K562 (cell line): ENCODE results near the gene RPL27. TPM values are rescaled to one million over a fixed set of nuclear protein-coding genes. Genes with fewer than 3 reads are reported as not detected.

Experiments used
- ATF3 ChIP-seq, 2 experiments: fragments of 450-650 bp in 1 of 2; sonication (generic) in 1 of 2; formaldehyde crosslinking in 1 of 2; IDR thresholded peaks in 1 of 2; conservative IDR thresholded peaks in 1 of 2; 2 replicates each; pipeline versions ENCODE4 v1.6.1 to v1.8.1; 2016 to 2023; ENCODE audit warnings: mild to moderate bottlenecking in 2 of 2, moderate library complexity in 2 of 2, inconsistent platforms in 1 of 2, missing genetic modification reagents in 1 of 2
- ETV6 ChIP-seq, 3 experiments: fragments of 150-350 bp in 1 of 3; sonication (generic) in 1 of 3; formaldehyde crosslinking in 1 of 3; IDR thresholded peaks; 2 replicates each; pipeline versions ENCODE4 v1.6.1 to v1.8.0; 2014 to 2022; ENCODE audit warnings: borderline replicate concordance in 2 of 3, low read depth in 2 of 3, antibody characterized with exemption in 1 of 3, low read length in 1 of 3, mild to moderate bottlenecking in 1 of 3, missing genetic modification reagents in 1 of 3
- GTF2E2 ChIP-seq: fragments of 200-800 bp; sonication (Bioruptor generic); IDR thresholded peaks from 2 replicates; pipeline ENCODE4 v1.6.1; 2016; ENCODE audit warnings: missing genetic modification characterization, missing compliant biosample characterization
- HCFC1 ChIP-seq: IDR thresholded peaks from 2 replicates; pipeline ENCODE4 v1.6.1; 2012; ENCODE audit warnings: low read depth, low read length, improper control_type of control experiment
- KDM4B ChIP-seq, 2 experiments: fragments of 450-650 bp in 1 of 2; sonication (generic) in 1 of 2; IDR thresholded peaks; 2 replicates each; pipeline ENCODE4 v1.6.1; 2016 to 2017; ENCODE audit warnings: borderline replicate concordance in 2 of 2, antibody characterized with exemption in 1 of 2, low read depth in 1 of 2, mild to moderate bottlenecking in 1 of 2
- NCOA6 ChIP-seq: fragments of 450-650 bp; IDR thresholded peaks from 2 replicates; pipeline ENCODE4 v1.6.1; 2017; ENCODE audit warnings: mild to moderate bottlenecking
- TBP ChIP-seq: optimal IDR thresholded peaks from 2 replicates; pipeline ENCODE3; 2011; ENCODE audit warnings: low read depth, low read length, improper control_type of control experiment
- YY1 ChIP-seq, 3 experiments: IDR thresholded peaks; 2 replicates each; pipeline ENCODE4 v1.6.1; 2011; ENCODE audit warnings: low read length in 2 of 3, mild to moderate bottlenecking in 2 of 3, moderate library complexity in 2 of 3, borderline replicate concordance in 1 of 3, control low read depth in 1 of 3, low read depth in 1 of 3; ENCODE audit not compliant: insufficient read depth in 3 of 3, insufficient replicate concordance in 2 of 3, control insufficient read depth in 1 of 3, insufficient read length in 1 of 3; ENCODE audit errors: extremely low read depth in 1 of 3
- ZFPM2 ChIP-seq: fragments of 250-450 bp; sonication (Bioruptor Pico); IDR thresholded peaks from 2 replicates; pipeline ENCODE4 v1.5.1; 2022; ENCODE audit warnings: mild to moderate bottlenecking
- ZNF282 ChIP-seq: sonication (generic); formaldehyde crosslinking; IDR thresholded peaks from 2 replicates; pipeline ENCODE4 v1.8.1; 2023; ENCODE audit warnings: missing genetic modification reagents
- ZNF507 ChIP-seq: conservative IDR thresholded peaks from 2 replicates; pipeline ENCODE4 v1.6.1; 2017; ENCODE audit warnings: missing genetic modification characterization, missing compliant biosample characterization
- ZNF778 ChIP-seq: fragments of 450-650 bp; formaldehyde crosslinking; IDR thresholded peaks from 2 replicates; pipeline ENCODE4 v1.4.0; 2020; ENCODE audit warnings: mild to moderate bottlenecking, moderate library complexity
- polyA plus RNA-seq, 8 experiments: library from polyadenylated mRNA; depleted of rRNA in 4 of 8; stranded (reverse) in 5 of 8; unstranded in 3 of 8; fragments of >200 nt; fragmentation: Nextera tagmentation in 2 of 8; fragmentation: Illumina TruSeq in 1 of 8; extraction: Ambion mirVana in 2 of 8; extraction: Trizol in 1 of 8; gene quantifications; 2 replicates each; pipeline versions ENCODE4 v1.2.1 to v1.2.3, GENCODE V29; 2011 to 2014; ENCODE audit warnings: inconsistent platforms in 1 of 8, missing spikeins in 1 of 8
- total RNA-seq, 7 experiments: library from RNA; depleted of rRNA in 6 of 7; stranded (reverse); fragments of >200 nt in 6 of 7; fragmentation: Illumina TruSeq in 2 of 7; extraction: Trizol in 2 of 7; gene quantifications; 2 replicates each; pipeline versions ENCODE4 v1.2.1 to v1.2.3, GENCODE V29; 2011 to 2021; ENCODE audit warnings: low replicate concordance in 1 of 7
- TF ChIP-seq, protein P1 (sequence below): fragments of 450-650 bp; IDR thresholded peaks from 2 replicates; pipeline ENCODE4 v1.6.1; 2018; ENCODE audit warnings: mild to moderate bottlenecking, low read depth; ENCODE audit not compliant: partially characterized antibody
- TF ChIP-seq, protein P2 (sequence below), 2 experiments: fragments of 150-350 bp in 1 of 2; IDR thresholded peaks; 2 replicates each; pipeline ENCODE4 v1.6.1; 2012 to 2016; ENCODE audit warnings: low read depth in 2 of 2, low read length in 2 of 2, mild to moderate bottlenecking in 1 of 2, moderate library complexity in 1 of 2
- TF ChIP-seq, protein P3 (sequence below): fragments of 250-450 bp; sonication (Bioruptor Pico); IDR thresholded peaks from 2 replicates; pipeline ENCODE4 v1.5.0; 2020; ENCODE audit warnings: mild to moderate bottlenecking
- TF ChIP-seq, protein P4 (sequence below): fragments of 450-650 bp; formaldehyde crosslinking; IDR thresholded peaks from 2 replicates; pipeline ENCODE4 v1.4.0; 2020; ENCODE audit warnings: mild to moderate bottlenecking, moderate library complexity

Gene RPL27
- total and polyA plus RNA-seq, 9 of the 15 experiments (the other 6 are each of a cell fraction or from before 2014, with no cell fraction given): 1,539 to 6,155 (median 3,710) TPM

GRCh38 chr17:43011728-43012472 is 13.7 kb downstream of the RPL27 start (continued):
- TF ChIP-seq ZNF778 (CRISPR knock-in tag) (no peak), HCFC1 (no peak), ZNF507 (tag) (no peak), ZNF282 (CRISPR knock-in tag) (no peak), GTF2E2 (tag) (no peak), ZFPM2 (no peak), KDM4B (IDR thresholded peaks at IDR 0.05; ENCODE audit: borderline replicate concordance in 2 of 2, low read depth in 1 of 2) (no peak), ETV6 (IDR thresholded peaks at IDR 0.05; ENCODE audit: borderline replicate concordance in 1 of 2, low read depth in 2 of 2, low read length in 1 of 2) (no peak), ETV6 (CRISPR knock-in tag; IDR thresholded peaks at IDR 0.05; ENCODE audit: borderline replicate concordance) (no peak), YY1 (IDR thresholded peaks at IDR 0.05; ENCODE audit: borderline replicate concordance in 1 of 3, control insufficient read depth in 1 of 3, extremely low read depth in 1 of 3, insufficient read depth in 3 of 3, insufficient read length in 1 of 3, insufficient replicate concordance in 2 of 3, low read depth in 1 of 3, low read length in 2 of 3) (no peak), NCOA6 (no peak), TBP (no peak), ATF3 (IDR thresholded peaks at IDR 0.05) (no peak), ATF3 (CRISPR knock-in tag; conservative IDR thresholded peaks at IDR 0.05) (no peak)
- TF ChIP-seq, protein P1, sequence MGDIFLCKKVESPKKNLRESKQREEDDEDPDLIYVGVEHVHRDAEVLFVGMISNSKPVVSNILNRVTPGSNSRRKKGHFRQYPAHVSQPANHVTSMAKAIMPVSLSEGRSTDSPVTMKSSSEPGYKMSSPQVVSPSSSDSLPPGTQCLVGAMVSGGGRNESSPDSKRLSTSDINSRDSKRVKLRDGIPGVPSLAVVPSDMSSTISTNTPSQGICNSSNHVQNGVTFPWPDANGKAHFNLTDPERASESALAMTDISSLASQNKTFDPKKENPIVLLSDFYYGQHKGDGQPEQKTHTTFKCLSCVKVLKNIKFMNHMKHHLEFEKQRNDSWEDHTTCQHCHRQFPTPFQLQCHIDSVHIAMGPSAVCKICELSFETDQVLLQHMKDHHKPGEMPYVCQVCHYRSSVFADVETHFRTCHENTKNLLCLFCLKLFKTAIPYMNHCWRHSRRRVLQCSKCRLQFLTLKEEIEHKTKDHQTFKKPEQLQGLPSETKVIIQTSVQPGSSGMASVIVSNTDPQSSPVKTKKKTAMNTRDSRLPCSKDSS: no peak
- TF ChIP-seq, protein P2, sequence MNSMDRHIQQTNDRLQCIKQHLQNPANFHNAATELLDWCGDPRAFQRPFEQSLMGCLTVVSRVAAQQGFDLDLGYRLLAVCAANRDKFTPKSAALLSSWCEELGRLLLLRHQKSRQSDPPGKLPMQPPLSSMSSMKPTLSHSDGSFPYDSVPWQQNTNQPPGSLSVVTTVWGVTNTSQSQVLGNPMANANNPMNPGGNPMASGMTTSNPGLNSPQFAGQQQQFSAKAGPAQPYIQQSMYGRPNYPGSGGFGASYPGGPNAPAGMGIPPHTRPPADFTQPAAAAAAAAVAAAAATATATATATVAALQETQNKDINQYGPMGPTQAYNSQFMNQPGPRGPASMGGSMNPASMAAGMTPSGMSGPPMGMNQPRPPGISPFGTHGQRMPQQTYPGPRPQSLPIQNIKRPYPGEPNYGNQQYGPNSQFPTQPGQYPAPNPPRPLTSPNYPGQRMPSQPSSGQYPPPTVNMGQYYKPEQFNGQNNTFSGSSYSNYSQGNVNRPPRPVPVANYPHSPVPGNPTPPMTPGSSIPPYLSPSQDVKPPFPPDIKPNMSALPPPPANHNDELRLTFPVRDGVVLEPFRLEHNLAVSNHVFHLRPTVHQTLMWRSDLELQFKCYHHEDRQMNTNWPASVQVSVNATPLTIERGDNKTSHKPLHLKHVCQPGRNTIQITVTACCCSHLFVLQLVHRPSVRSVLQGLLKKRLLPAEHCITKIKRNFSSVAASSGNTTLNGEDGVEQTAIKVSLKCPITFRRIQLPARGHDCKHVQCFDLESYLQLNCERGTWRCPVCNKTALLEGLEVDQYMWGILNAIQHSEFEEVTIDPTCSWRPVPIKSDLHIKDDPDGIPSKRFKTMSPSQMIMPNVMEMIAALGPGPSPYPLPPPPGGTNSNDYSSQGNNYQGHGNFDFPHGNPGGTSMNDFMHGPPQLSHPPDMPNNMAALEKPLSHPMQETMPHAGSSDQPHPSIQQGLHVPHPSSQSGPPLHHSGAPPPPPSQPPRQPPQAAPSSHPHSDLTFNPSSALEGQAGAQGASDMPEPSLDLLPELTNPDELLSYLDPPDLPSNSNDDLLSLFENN (IDR thresholded peaks at IDR 0.05; ENCODE audit: low read depth in 2 of 2, low read length in 2 of 2): no peak
- TF ChIP-seq, protein P3, sequence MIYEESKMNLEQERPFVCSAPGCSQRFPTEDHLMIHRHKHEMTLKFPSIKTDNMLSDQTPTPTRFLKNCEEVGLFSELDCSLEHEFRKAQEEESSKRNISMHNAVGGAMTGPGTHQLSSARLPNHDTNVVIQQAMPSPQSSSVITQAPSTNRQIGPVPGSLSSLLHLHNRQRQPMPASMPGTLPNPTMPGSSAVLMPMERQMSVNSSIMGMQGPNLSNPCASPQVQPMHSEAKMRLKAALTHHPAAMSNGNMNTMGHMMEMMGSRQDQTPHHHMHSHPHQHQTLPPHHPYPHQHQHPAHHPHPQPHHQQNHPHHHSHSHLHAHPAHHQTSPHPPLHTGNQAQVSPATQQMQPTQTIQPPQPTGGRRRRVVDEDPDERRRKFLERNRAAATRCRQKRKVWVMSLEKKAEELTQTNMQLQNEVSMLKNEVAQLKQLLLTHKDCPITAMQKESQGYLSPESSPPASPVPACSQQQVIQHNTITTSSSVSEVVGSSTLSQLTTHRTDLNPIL (CRISPR knock-in tag): no peak
- TF ChIP-seq, protein P4, sequence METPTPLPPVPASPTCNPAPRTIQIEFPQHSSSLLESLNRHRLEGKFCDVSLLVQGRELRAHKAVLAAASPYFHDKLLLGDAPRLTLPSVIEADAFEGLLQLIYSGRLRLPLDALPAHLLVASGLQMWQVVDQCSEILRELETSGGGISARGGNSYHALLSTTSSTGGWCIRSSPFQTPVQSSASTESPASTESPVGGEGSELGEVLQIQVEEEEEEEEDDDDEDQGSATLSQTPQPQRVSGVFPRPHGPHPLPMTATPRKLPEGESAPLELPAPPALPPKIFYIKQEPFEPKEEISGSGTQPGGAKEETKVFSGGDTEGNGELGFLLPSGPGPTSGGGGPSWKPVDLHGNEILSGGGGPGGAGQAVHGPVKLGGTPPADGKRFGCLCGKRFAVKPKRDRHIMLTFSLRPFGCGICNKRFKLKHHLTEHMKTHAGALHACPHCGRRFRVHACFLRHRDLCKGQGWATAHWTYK (CRISPR knock-in tag): no peak
